IMR-90 (cell line): ENCODE measurements around the gene PNPLA5. TPM values are rescaled to one million over a fixed set of nuclear protein-coding genes. Genes with fewer than 3 reads are reported as not detected.
A peak's percentile ranks its signal among the peaks of the same experiment; 100 is the strongest.

Experiments
- ATAC-seq: fragments of 200-7000 bp; cut with Tn5 transposase; 2 replicates; pipeline ENCODE4 v1.9.1; 2020; ENCODE audit warnings: low read depth, mild to moderate bottlenecking, moderate library complexity
- BruUV-seq: library from RNA; stranded (reverse); fragments of 400-500 nt; replicated peaks from 2 replicates; lab custom pipeline; 2021; lab: Mats Ljungman, UMichigan
- CTCF ChIA-PET: fragments of 300-600 bp; formaldehyde crosslinking; extraction: SDS; loops from one replicate; lab custom pipeline; 2021; ENCODE audit warnings: antibody characterized with exemption; lab: Yijun Ruan, JAX
- POLR2A ChIA-PET: fragments of 300-600 bp; sonication (Branson Sonifier 250); formaldehyde crosslinking; loops from one replicate; lab custom pipeline; 2022; ENCODE audit warnings: antibody characterized with exemption; ENCODE audit not compliant: unreplicated experiment; lab: Charles Lee
- DNase-seq: peaks from one replicate; pipeline ENCODE4 v3.0.0; 2013
- H2AFZ ChIP-seq: replicated peaks from 2 replicates; pipeline ENCODE3; 2013; ENCODE audit warnings: low read length, mild to moderate bottlenecking; ENCODE audit not compliant: poor library complexity
- H2AK5ac ChIP-seq: 2 replicates; pipeline ENCODE4 v1.6.1; 2013; ENCODE audit warnings: low read depth, low read length, inconsistent platforms
- H2AK9ac ChIP-seq: replicated peaks from 2 replicates; pipeline ENCODE3; 2013; ENCODE audit warnings: mild to moderate bottlenecking, low read depth, low read length, moderate library complexity; ENCODE audit not compliant: poor library complexity
- H2BK120ac ChIP-seq: 2 replicates; pipeline ENCODE4 v1.6.1; 2013; ENCODE audit warnings: low read depth, low read length, inconsistent platforms
- H2BK15ac ChIP-seq: 3 replicates; pipeline ENCODE4 v1.6.1; 2013; ENCODE audit warnings: low read depth, low read length, inconsistent platforms
- H2BK20ac ChIP-seq: 2 replicates; pipeline ENCODE4 v1.6.1; 2013; ENCODE audit warnings: low read depth, mild to moderate bottlenecking, inconsistent platforms, low read length, moderate library complexity
- H2BK5ac ChIP-seq: 2 replicates; pipeline ENCODE4 v1.6.1; 2013; ENCODE audit warnings: mild to moderate bottlenecking, low read depth, low read length, inconsistent platforms; ENCODE audit not compliant: poor library complexity, severe bottlenecking
- H3K14ac ChIP-seq: replicated peaks from 2 replicates; pipeline ENCODE4 v1.6.1; 2013; ENCODE audit warnings: low read depth, low read length, inconsistent platforms
- H3K18ac ChIP-seq: 2 replicates; pipeline ENCODE4 v1.6.1; 2013; ENCODE audit warnings: low read depth, low read length, control low read depth
- H3K23ac ChIP-seq: 2 replicates; pipeline ENCODE4 v1.6.1; 2013; ENCODE audit warnings: low read depth, low read length, inconsistent platforms
- H3K27ac ChIP-seq: 2 replicates; pipeline ENCODE4 v1.5.1; 2013; ENCODE audit warnings: mild to moderate bottlenecking, control low read depth, low read length; ENCODE audit not compliant: insufficient read depth
- H3K27me3 ChIP-seq: 2 replicates; pipeline ENCODE4 v1.6.1; 2013; ENCODE audit warnings: low read length; ENCODE audit not compliant: control insufficient read depth, insufficient read depth
- H3K36me3 ChIP-seq: 2 replicates; pipeline ENCODE4 v1.6.1; 2013; ENCODE audit warnings: low read length, mixed read lengths; ENCODE audit not compliant: control insufficient read depth, insufficient read depth
- H3K4ac ChIP-seq: 2 replicates; pipeline ENCODE4 v1.6.1; 2013; ENCODE audit warnings: low read depth, low read length, inconsistent platforms
- H3K4me1 ChIP-seq: 2 replicates; pipeline ENCODE4 v1.6.1; 2013; ENCODE audit warnings: low read length, mixed read lengths; ENCODE audit not compliant: control insufficient read depth, insufficient read depth
- H3K4me2 ChIP-seq: 2 replicates; pipeline ENCODE4 v1.6.1; 2013; ENCODE audit warnings: low read depth, mild to moderate bottlenecking, control low read depth, low read length, moderate library complexity
- H3K4me3 ChIP-seq: 2 replicates; pipeline ENCODE4 v1.5.1; 2013; ENCODE audit warnings: low read depth, mild to moderate bottlenecking, control low read depth, low read length, moderate library complexity; ENCODE audit not compliant: insufficient read depth
- H3K56ac ChIP-seq: 2 replicates; pipeline ENCODE4 v1.6.1; 2013; ENCODE audit warnings: low read length, inconsistent platforms; ENCODE audit not compliant: insufficient read depth; ENCODE audit errors: extremely low read depth
- H3K79me1 ChIP-seq, 2 experiments: 2 replicates each; pipeline ENCODE4 v1.6.1; 2013; ENCODE audit warnings: low read length in 2 of 2, inconsistent platforms in 1 of 2, low read depth in 1 of 2
- H3K9ac ChIP-seq: 2 replicates; pipeline ENCODE4 v1.6.1; 2013; ENCODE audit warnings: low read depth, low read length, control low read depth
- H3K9me1 ChIP-seq: 2 replicates; pipeline ENCODE4 v1.6.1; 2013; ENCODE audit warnings: low read length, inconsistent platforms; ENCODE audit not compliant: insufficient read depth
- H3K9me3 ChIP-seq: 2 replicates; pipeline ENCODE4 v1.6.1; 2013; ENCODE audit warnings: low read length; ENCODE audit not compliant: control insufficient read depth, insufficient read depth
- H4K20me1 ChIP-seq: 2 replicates; pipeline ENCODE4 v1.6.1; 2013; ENCODE audit warnings: low read length, inconsistent platforms; ENCODE audit not compliant: insufficient read depth
- H4K5ac ChIP-seq: 2 replicates; pipeline ENCODE4 v1.6.1; 2013; ENCODE audit warnings: mild to moderate bottlenecking, low read depth, low read length, control low read depth
- H4K8ac ChIP-seq, 2 experiments: 2 replicates each; pipeline ENCODE4 v1.6.1; 2013; ENCODE audit warnings: low read depth in 2 of 2, low read length in 2 of 2, control low read depth in 1 of 2, inconsistent platforms in 1 of 2
- H4K91ac ChIP-seq: 2 replicates; pipeline ENCODE4 v1.6.1; 2013; ENCODE audit warnings: low read depth, low read length, inconsistent platforms; ENCODE audit not compliant: insufficient read depth
- BHLHE40 ChIP-seq: fragments of 150-350 bp; IDR thresholded peaks from 2 replicates; pipeline ENCODE4 v1.6.1; 2016; ENCODE audit warnings: mild to moderate bottlenecking, low read depth, low read length
- CHD1 ChIP-seq: IDR thresholded peaks from 2 replicates; pipeline ENCODE4 v1.6.1; 2012; ENCODE audit warnings: low read depth, low read length, improper control_type of control experiment
- FOS ChIP-seq: fragments of 150-350 bp; IDR thresholded peaks from 2 replicates; pipeline ENCODE4 v1.6.1; 2016; ENCODE audit warnings: low read depth, low read length
- MAZ ChIP-seq: IDR thresholded peaks from 2 replicates; pipeline ENCODE4 v1.6.1; 2012; ENCODE audit warnings: low read depth, mild to moderate bottlenecking, low read length, improper control_type of control experiment, moderate library complexity, borderline replicate concordance
- RFX5 ChIP-seq: IDR thresholded peaks from 2 replicates; pipeline ENCODE4 v1.8.0; 2012; ENCODE audit warnings: low read depth, mild to moderate bottlenecking, low read length, moderate library complexity
- SMC3 ChIP-seq: fragments of 150-350 bp; IDR thresholded peaks from 2 replicates; pipeline ENCODE4 v1.6.1; 2016; ENCODE audit warnings: low read depth, mild to moderate bottlenecking, antibody characterized with exemption, low read length, moderate library complexity
- WGBS, 2 experiments: methylation state at CpG; one replicate each; pipeline versions ENCODE4 v1.1.5 to v1.1.7; 2013; ENCODE audit warnings: missing lambda C conversion rate in 2 of 2; ENCODE audit not compliant: insufficient read length in 1 of 2; ENCODE audit errors: extremely low coverage in 2 of 2; 5-methylcytosine and 5-hydroxymethylcytosine counted together
- dilution Hi-C: fragments of 300-500 bp; cut with HindIII; formaldehyde crosslinking; loops from one replicate; pipeline ENCODE4 v1.14.3; 2018; ENCODE audit warnings: low sequenced_read_pairs; ENCODE audit not compliant: unreplicated experiment
- in situ Hi-C: fragments of 300-500 bp; cut with MboI; formaldehyde crosslinking; loops from 3 replicates; pipeline ENCODE4 v1.14.3; 2019; ENCODE audit warnings: low sequenced_read_pairs, inconsistent platforms, mixed read lengths
- intact Hi-C: fragments of 100-400 bp; cut with micrococcal nuclease; formaldehyde crosslinking; loops from 2 replicates; pipeline ENCODE4 v1.10.0; 2022
- polyA plus RNA-seq, 3 experiments: library from polyadenylated mRNA; depleted of rRNA; stranded (reverse); fragments of >200 nt; gene quantifications; 2 replicates each; pipeline ENCODE4 v1.2.3, GENCODE V29; 2012; ENCODE audit warnings: low replicate concordance in 1 of 3
- total RNA-seq: library from RNA; depleted of rRNA; stranded (reverse); fragments of >200 nt; gene quantifications from 2 replicates; pipeline ENCODE4 v1.2.3, GENCODE V29; 2012

Gene PNPLA5
- total and polyA plus RNA-seq, 2 of the 4 experiments (the other 2 are of a cell fraction), result 0.18 to 0.44 TPM

GRCh38 chr22:43894122-43894521 is 2.3 kb upstream of the PNPLA5 start:
- Histone ChIP-seq H2BK120ac (no peak overlapping the region), H3K27me3 (peaks cover 28% of the 10 kb centered on the region), H3K4me3 (no peak overlapping the region), H3K4ac (no peak overlapping the region), H4K91ac (no peak overlapping the region), H3K56ac (no peak overlapping the region), H3K79me1 (no peaks in the 10 kb centered on the region), H2BK20ac (no peak overlapping the region), H3K9ac (no peak overlapping the region), H3K4me1 (peaks cover 12% of the 10 kb centered on the region), H3K36me3 (no peaks in the 10 kb centered on the region), H2AK5ac (no peak overlapping the region), H2BK15ac (no peak overlapping the region), H4K20me1 (no peaks in the 10 kb centered on the region), H4K8ac (no peak overlapping the region), H3K23ac (no peak overlapping the region), H3K18ac (no peak overlapping the region), H3K9me3 (no peaks in the 10 kb centered on the region), H3K27ac (no peak overlapping the region), H2AK9ac (peak overlapping the region; percentile 81), H3K4me2 (no peak overlapping the region), H3K9me1 (peaks cover 10% of the 10 kb centered on the region), H2BK5ac (no peak overlapping the region), H3K14ac (no peak overlapping the region), H4K5ac (no peak overlapping the region), H2AFZ (no peak overlapping the region)
- TF ChIP-seq SMC3, result no peak
- no peak for TF ChIP-seq MAZ
- TF ChIP-seq FOS, result no peak
- TF ChIP-seq CHD1, result no peak
- TF ChIP-seq BHLHE40, result no peak
- TF ChIP-seq RFX5, result no peak
- intact Hi-C loops (no loop called here), in situ Hi-C loops (no loop called here), dilution Hi-C loops (no loop called here)
- DNase-seq (no peak), ATAC-seq (no peak)
- ChIA-PET POLR2A (no interaction called here), CTCF (no interaction called here)
- WGBS, 2 experiments, result 86% methylated on average over 1 of the region's 5 CpGs; no CpG with 5 or more reads in 1 of the 2 experiments
- no TSS peak for BruUV-seq
